Measurements from ENCODE around the gene ADAMTSL5. TPM values are rescaled to one million over a fixed set of nuclear protein-coding genes. Genes with fewer than 3 reads are reported as not detected.

Gene ADAMTSL5
- total RNA-seq, 4 donors from 2014 or later, result 17.4 to 54.8 (median 42.6) TPM

DNA sequence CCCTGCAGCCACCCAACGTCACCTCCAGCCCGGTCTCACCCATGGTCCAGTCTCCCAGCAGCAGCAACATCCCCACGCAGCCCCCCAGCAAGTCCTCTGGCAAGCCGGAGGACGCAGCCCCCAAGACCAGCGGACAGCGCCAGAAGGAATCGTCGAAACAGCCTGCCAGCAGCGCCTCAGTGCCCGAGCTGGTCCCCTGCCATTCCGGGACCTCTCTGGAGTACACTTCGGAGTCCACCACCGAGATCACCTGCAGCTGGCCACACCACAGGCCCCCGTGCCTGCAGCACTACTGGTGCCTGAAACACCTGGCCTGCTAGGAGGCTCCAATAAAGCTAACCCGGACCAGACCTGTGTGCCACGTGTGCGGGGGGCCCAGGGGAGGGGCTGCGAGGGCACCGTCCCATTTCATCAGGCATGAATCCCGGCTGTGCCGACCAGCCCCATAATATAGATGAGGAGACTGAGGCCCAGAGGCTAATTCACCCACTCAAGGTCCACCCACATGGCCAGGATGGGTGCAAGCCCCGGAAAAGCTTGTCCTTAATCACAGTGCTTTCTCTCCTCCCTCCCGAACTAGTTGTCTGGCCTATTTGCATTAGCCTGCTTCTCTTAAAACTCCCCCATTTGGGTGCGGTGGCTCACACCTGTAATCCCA, 15.1 kb downstream of the ADAMTSL5 start:
- Histone ChIP-seq H3K4me3 (no peak overlapping the region), H3K9me3 (no peaks in the 10 kb centered on the region), H3K27me3 (peaks cover 0 to 24% of the 10 kb centered on the region in 2 donors), H3K27ac (no peak overlapping the region), H3K4me1 (peaks cover 0 to 1% (median under 1%) of the 10 kb centered on the region in 4 donors), H3K36me3 (no peaks in the 10 kb centered on the region)
- TF ChIP-seq EP300 (IDR thresholded peaks at IDR 0.05) (no peak), POLR2A (IDR thresholded peaks at IDR 0.05) (no peak)
- TF ChIP-seq, protein P1, sequence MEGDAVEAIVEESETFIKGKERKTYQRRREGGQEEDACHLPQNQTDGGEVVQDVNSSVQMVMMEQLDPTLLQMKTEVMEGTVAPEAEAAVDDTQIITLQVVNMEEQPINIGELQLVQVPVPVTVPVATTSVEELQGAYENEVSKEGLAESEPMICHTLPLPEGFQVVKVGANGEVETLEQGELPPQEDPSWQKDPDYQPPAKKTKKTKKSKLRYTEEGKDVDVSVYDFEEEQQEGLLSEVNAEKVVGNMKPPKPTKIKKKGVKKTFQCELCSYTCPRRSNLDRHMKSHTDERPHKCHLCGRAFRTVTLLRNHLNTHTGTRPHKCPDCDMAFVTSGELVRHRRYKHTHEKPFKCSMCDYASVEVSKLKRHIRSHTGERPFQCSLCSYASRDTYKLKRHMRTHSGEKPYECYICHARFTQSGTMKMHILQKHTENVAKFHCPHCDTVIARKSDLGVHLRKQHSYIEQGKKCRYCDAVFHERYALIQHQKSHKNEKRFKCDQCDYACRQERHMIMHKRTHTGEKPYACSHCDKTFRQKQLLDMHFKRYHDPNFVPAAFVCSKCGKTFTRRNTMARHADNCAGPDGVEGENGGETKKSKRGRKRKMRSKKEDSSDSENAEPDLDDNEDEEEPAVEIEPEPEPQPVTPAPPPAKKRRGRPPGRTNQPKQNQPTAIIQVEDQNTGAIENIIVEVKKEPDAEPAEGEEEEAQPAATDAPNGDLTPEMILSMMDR (IDR thresholded peaks at IDR 0.05), result no peak
- no peak for DNase-seq (ENCODE audit: low spot score in 2 of 2)
- WGBS, 2 donors, result 83 to 91% methylated on average over 14 to 16 of the region's 25 CpGs

DNA sequence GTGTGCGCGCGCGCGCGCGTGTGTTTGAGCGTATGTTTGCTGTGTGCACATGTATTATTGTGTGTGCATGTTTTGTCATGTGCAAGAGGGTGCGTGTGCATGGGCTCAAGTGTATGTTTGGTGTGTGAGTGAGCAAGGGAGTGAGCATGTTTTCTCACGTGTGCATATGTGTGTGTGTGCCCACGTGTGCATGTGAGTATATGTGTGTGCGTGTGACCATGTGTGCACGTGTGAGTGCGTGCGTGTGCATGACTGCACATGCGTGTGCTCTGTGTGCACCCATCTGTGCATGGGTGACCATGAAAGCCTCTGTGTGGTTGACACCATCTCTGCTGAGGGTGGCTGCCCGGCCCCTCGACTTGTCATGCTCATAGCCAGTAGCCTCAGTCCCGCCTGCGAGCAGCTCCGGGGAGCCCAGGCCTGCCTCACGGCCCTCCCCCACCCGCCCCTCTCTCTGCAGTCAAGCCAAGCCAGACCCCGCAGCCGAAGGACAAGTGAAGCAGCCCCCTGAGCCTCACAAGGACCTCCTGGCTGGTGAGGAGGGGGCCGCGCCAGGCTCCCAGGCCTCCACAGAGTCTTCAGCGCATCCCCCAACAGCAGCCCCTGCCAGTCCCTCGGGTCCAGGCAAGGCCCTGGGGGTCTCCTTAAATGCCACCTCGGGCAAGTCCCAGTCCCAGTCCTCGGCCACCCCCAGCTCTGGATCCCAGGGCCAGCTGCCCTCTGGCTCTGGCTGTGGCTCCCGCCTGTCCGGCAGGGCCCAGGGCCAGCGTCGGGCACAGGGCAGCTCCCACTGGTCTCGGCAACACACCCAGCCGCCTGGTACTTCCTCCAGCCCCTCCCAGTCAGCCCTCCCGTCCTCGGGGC, 15.9 kb downstream of the ADAMTSL5 start:
- Histone ChIP-seq H3K27me3 (peaks cover 0 to 25% of the 10 kb centered on the region in 2 donors), H3K36me3 (no peaks in the 10 kb centered on the region), H3K9me3 (no peaks in the 10 kb centered on the region), H3K4me1 (no peaks in the 10 kb centered on the region), H3K4me3 (no peak overlapping the region), H3K27ac (no peak overlapping the region)
- 72 to 73% methylated on average over 33 to 34 of the region's 39 CpGs for WGBS, 2 donors
- TF ChIP-seq, protein P1 (IDR thresholded peaks at IDR 0.05), result no peak
- TF ChIP-seq POLR2A (IDR thresholded peaks at IDR 0.05) (no peak), EP300 (IDR thresholded peaks at IDR 0.05) (no peak)
- no peak for DNase-seq (ENCODE audit: low spot score in 2 of 2)

DNA sequence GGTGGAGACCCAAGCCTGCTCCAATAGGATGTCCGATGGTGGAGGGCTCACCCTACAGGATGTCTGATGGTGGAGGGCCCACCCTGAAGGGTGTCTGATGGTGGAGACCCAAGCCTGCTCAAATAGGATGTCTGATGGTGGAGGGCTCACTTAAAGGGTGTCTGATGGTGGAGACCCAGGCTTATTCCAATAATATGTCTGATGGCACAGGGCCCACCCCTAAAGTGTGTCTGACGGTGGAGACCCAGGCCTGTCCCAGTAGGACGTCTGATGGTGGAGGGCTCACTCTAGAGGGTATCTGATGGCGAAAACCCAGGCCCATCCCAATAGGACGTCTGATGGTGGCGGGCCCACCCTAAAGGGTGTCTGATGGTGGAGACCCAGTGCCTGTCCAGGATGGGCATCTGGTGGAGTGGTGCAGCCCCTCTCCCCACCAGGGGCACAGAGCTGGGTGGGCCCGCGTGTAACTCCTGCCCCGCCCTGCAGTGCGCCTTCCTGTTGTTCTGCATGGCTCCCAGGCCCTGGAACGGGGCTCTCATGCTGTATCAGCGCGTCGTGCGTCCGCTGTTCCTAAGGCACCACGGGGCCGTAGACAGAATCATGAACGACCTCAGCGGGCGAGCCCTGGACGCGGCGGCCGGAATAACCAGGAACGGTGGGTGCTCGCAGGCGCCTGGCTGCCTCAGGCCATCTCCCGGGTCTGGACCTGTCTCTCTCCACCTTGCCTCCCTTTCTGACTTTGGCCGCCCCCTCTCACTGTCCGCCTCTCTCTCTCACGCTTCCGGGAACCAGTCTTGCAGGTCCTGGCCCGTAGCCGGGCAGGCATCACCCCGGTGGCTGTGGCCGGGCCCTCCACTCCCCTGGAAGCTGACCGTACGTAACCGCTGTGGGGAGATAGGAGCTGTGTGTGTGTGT, 16.8 kb downstream of the ADAMTSL5 start:
- H3K36me3 ChIP-seq, result no peaks in the 10 kb centered on the region
- H3K9me3 ChIP-seq, result no peaks in the 10 kb centered on the region
- 82 to 83% methylated on average over 36 of the region's 40 CpGs for WGBS, 2 donors
- peaks cover 0 to 29% of the 10 kb centered on the region in 2 donors for H3K27me3 ChIP-seq
- DNase-seq (ENCODE audit: low spot score in 2 of 2), result no peak
- H3K27ac ChIP-seq, result no peak overlapping the region
- peaks cover 0 to 9% (median 6%) of the 10 kb centered on the region in 4 donors for H3K4me1 ChIP-seq
- TF ChIP-seq, protein P1 (IDR thresholded peaks at IDR 0.05), result no peak
- no peak for TF ChIP-seq POLR2A (IDR thresholded peaks at IDR 0.05)
- TF ChIP-seq EP300 (IDR thresholded peaks at IDR 0.05), result no peak
- H3K4me3 ChIP-seq, result no peak overlapping the region

DNA sequence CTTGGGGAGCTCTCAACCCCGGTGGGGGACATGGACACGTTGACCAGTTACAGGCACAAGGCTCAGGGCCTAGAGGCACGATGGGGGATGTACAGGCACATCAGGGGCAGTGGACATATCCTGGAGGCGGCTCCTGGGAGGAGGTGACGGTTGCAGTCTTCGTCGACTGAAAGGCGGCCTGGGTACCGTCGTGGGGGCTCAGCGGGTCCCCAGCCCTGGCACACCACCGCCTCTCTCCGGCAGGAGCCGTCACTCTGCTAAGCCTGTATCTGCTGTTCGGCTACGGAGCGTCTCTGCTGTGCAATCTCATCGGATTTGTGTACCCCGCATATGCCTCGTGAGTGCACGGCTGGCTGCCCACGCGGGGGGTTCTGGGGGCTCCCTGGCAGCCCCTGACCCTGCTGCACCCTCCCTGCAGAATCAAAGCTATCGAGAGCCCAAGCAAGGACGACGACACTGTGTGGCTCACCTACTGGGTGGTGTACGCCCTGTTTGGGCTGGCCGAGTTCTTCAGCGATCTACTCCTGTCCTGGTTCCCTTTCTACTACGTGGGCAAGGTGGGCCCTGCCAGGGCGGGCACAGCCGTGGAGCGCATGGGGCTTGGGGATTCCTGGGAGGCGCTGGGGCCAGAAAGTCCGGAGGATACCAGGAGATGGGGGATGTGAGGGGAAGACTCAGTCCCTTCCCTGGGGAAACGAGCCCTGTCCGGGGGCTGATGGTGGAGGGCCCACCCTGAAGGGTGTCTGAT, 17.6 kb downstream of the ADAMTSL5 start:
- H3K4me1 ChIP-seq, result peaks cover 0 to 11% (median 6%) of the 10 kb centered on the region in 4 donors
- TF ChIP-seq EP300 (IDR thresholded peaks at IDR 0.05), result no peak
- TF ChIP-seq, protein P1 (IDR thresholded peaks at IDR 0.05), result no peak
- no peak for TF ChIP-seq POLR2A (IDR thresholded peaks at IDR 0.05)
- 82 to 84% methylated on average over 32 to 34 of the region's 37 CpGs for WGBS, 2 donors
- no peaks in the 10 kb centered on the region for H3K9me3 ChIP-seq
- no peaks in the 10 kb centered on the region for H3K36me3 ChIP-seq
- no peak for DNase-seq (ENCODE audit: low spot score in 2 of 2)
- H3K4me3 ChIP-seq, result no peak overlapping the region
- no peak overlapping the region for H3K27ac ChIP-seq
- peaks cover 0 to 29% of the 10 kb centered on the region in 2 donors for H3K27me3 ChIP-seq
